Right ventricle myocardium inferior (tissue), 1 donor: ENCODE measurements around the gene RETREG2. TPM values are rescaled to one million over a fixed set of nuclear protein-coding genes. Genes with fewer than 3 reads are reported as not detected.

Experiments
- ATAC-seq: fragments of 200-7000 bp; cut with Tn5 transposase; one replicate; pipeline ENCODE4 v1.9.1; 2020; ENCODE audit warnings: mild to moderate bottlenecking, moderate library complexity
- DNase-seq: peaks from one replicate; pipeline ENCODE4 v3.0.0; 2021; ENCODE audit errors: missing footprints
- intact Hi-C: fragments of 100-400 bp; cut with DNase I; formaldehyde crosslinking; loops from one replicate; pipeline ENCODE4 v1.11.0; 2022
- total RNA-seq: library from RNA; stranded (reverse); fragmentation: NEBNext Ultra II Directional; extraction: Animal tissue kit (Norgen Biotek cat#: 25700); gene quantifications from one replicate; pipeline ENCODE4 v1.2.1, GENCODE V29; 2021
- donor health status: DM: no; HTN: yes; CAD: no; lungs with severe emphysema.

Gene RETREG2
- total RNA-seq, 1 donor from 2014 or later, result 37.4 TPM

GRCh38 chr2:219225350-219225749 lies 47.3 kb downstream of the RETREG2 start:
- intact Hi-C loops, result loop anchor here (5.0 kb wide), 1 partner anchor 52 kb away; the partner anchor contains the start of gene DNAJB2
- ATAC-seq, result no peak
- no peak for DNase-seq

GRCh38 chr2:219228041-219228910 lies 50.2 kb downstream of the RETREG2 start:
- DNase-seq, result no peak
- ATAC-seq, result no peak
- intact Hi-C loops, result loop anchor here (2.0 to 5.0 kb wide), 2 partner anchors 21 to 49 kb away; partner anchors contain the start of genes DNAJB2 and ZFAND2B

GRCh38 chr2:219228911-219229304 lies 50.8 kb downstream of the RETREG2 start:
- ATAC-seq (no peak), DNase-seq (no peak)
- intact Hi-C loops, result loop anchor here (2.0 to 5.0 kb wide), 2 partner anchors 22 to 48 kb away; partner anchors contain the start of genes DNAJB2 and ZFAND2B

GRCh38 chr2:219229305-219230058 lies 51.4 kb downstream of the RETREG2 start, which contains the start of the genes ANKZF1 and ATG9A:
TSS of gene ANKZF1 (plus strand) at chr2:219229806. CDS start at chr2:219230258, 452 bp downstream.
TSS of gene ATG9A (minus strand) at chr2:219229636. CDS start at chr2:219228024, 1,612 bp downstream.
- peak; percentile 99 for ATAC-seq
- intact Hi-C loops, result loop anchor here (2.0 to 5.0 kb wide), 2 partner anchors 23 to 48 kb away; partner anchors contain the start of genes DNAJB2 and ZFAND2B

GRCh38 chr2:219230059-219230540 lies 52.0 kb downstream of the RETREG2 start:
- DNase-seq, result peak; percentile 86
- intact Hi-C loops, result no loop called here
- no peak for ATAC-seq

More at GRCh38 chr2:219229305-219230058, 51.4 kb downstream of the RETREG2 start, which contains the start of the genes ANKZF1 and ATG9A:
- peak; percentile 99 for DNase-seq

GRCh38 chr2:219234331-219234730 lies 56.3 kb downstream of the RETREG2 start:
- DNase-seq (no peak), ATAC-seq (no peak)
- intact Hi-C loops, result no loop called here

Other genes with a start within 250 kb of the RETREG2 start
- gene CDK5R2, start 218.6 kb upstream of the RETREG2 start, total RNA-seq, result not detected
- not detected for gene FEV, start 193.1 kb upstream of the RETREG2 start, total RNA-seq
- gene CRYBA2, start 184.9 kb upstream of the RETREG2 start, total RNA-seq, result not detected
- not detected for gene CFAP65, start 136.8 kb upstream of the RETREG2 start, total RNA-seq
- not detected for gene IHH, start 117.4 kb upstream of the RETREG2 start, total RNA-seq
- gene NHEJ1, start 17.5 kb upstream of the RETREG2 start, total RNA-seq, result 9.7 TPM
- 0.87 TPM for gene SLC23A3, start 8.2 kb upstream of the RETREG2 start, total RNA-seq
- gene CNPPD1, start 1.4 kb upstream of the RETREG2 start, total RNA-seq, result 72.7 TPM
- 24.3 TPM for gene ZFAND2B, start 28.5 kb downstream of the RETREG2 start, total RNA-seq
- gene ABCB6, start 40.7 kb downstream of the RETREG2 start, total RNA-seq, result 31.4 TPM
- 79.4 TPM for gene ATG9A, start 51.4 kb downstream of the RETREG2 start, total RNA-seq
- gene ANKZF1, start 51.5 kb downstream of the RETREG2 start, total RNA-seq, result 26.6 TPM
- 1.8 TPM for gene GLB1L, start 67.2 kb downstream of the RETREG2 start, total RNA-seq
- gene STK16, start 67.2 kb downstream of the RETREG2 start, total RNA-seq, result 17.1 TPM
- gene TUBA4B, start 75.0 kb downstream of the RETREG2 start, total RNA-seq, result not detected
- gene TUBA4A, start 75.6 kb downstream of the RETREG2 start, total RNA-seq, result 128 TPM
- 80.4 TPM for gene DNAJB2, start 101.1 kb downstream of the RETREG2 start, total RNA-seq
- not detected for gene PTPRN, start 131.1 kb downstream of the RETREG2 start, total RNA-seq
- gene RESP18, start 154.5 kb downstream of the RETREG2 start, total RNA-seq, result not detected
- gene DNPEP, start 209.6 kb downstream of the RETREG2 start, total RNA-seq, result 66.6 TPM
- 13,356 TPM for gene DES, start 240.1 kb downstream of the RETREG2 start, total RNA-seq